GM19463 (cell line): Measurements from ENCODE around the gene CAPN7.

Experiments used
- ATAC-seq: cut with Tn5 transposase; IDR thresholded peaks from one replicate; pipeline ENCODE4 v1.9.1; 2021; ENCODE audit warnings: mild to moderate bottlenecking, moderate library complexity; ENCODE audit not compliant: unreplicated experiment

Gene CAPN7

DNA sequence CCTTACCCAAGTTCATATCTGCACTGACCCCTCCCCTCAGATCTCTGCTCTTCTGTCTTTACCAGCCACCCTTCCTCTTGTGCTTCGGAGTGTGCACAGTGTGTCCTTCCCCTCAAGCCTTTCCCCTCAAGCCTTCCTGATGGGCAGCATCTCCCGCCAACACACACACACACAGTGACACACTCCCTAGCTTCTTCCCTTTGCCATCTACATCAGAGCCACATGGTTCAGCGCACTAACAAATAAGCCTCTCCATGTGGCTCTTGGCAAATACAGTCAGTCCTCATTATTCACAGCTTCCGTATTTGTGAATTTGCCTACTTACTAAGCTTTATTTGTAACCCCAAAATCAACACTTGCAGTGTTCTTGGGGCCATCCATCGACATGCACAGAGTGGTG, 88.9 kb downstream of the CAPN7 start:
- ATAC-seq, result no peak

DNA sequence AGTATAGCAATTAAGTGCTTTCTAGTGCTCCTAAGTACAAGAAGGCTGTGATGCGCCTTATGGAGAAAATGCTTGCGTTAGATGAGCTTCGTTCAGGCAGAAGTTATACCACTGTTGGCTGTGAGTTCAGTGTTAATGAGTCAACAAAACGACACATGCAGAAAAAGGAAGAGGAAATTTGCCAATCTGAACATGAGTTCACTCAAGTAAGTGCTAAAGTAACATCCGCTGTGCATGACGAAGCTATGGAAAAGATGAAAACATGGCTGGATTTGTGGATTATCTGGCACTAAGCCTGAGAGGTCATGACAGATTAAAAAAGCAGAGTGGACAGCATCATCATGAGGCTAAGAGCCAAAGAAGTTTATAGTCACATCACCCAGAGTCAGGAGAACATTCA, 89.5 kb downstream of the CAPN7 start:
- ATAC-seq, result no peak

DNA sequence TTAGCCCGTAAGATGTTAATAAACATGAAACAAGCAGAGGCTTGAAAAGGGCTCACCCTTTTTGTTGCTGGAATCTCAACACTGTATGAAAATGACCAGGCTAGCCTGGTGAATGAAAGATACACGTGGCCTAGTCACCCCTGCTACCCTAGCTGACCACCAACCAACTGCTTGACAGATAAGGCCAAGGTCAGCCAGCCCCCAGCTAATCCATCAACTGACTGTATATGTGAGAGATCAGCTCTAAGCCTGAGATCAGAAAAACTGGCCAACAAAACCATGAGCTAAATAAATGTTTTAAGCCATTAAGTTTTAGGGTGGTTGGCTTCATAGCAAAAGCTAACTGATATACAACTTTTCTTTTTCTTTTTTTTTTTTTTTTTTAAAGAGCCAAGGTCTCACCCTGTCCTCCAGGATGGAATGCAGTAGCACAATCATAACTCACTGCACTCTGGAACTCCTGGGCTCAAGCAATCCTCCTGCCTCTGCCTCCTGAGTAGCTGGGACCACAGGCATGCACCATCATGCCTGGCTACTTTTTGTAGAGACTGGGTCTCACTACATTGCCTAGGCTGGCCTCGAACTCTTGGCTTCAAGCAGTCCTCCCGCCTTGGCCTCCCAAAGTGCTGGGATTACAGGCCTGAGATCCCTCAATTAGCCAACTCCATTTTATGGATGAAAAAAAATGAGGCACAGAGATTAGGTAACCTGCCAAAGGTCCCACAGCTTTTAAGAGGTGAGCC, 91.7 kb downstream of the CAPN7 start:
- no peak for ATAC-seq

DNA sequence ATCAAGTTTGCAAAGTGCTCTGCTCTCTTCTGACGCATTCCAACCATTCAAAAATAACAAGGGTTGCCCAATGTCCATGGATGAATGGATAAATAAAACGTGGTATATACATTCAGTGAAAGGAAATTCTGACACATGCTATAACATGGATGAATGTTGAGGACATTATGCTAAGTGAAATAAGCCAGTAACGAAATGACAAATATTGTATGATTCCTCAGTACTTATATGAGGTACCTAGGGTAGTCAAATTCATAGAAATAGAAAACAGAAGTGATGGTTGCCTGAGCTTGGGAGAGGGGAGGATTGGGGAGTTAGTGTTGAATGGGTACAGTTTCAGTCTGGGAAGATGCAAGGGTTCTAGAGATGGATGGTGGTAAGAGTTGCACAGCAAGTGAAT, 92.5 kb downstream of the CAPN7 start:
- ATAC-seq, result no peak

DNA sequence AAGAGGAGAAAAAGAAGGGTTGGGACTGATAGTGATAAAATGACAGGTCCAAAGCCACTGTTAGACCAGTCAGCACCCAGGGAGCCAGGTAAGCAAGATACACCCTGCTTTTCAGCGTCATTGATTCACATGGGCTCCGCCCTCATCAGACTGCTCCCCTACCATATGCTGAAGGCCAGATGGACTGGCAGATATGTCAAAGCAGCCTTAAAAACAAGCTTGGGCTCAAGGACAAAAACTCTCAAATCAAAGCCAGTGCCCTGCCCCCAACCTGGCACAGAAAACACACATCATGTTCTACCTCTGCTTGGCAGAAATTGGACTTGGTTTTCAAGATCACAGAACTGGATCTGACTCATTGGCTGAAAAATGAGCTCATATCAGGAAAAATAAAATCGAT, 93.0 kb downstream of the CAPN7 start:
- ATAC-seq, result no peak

DNA sequence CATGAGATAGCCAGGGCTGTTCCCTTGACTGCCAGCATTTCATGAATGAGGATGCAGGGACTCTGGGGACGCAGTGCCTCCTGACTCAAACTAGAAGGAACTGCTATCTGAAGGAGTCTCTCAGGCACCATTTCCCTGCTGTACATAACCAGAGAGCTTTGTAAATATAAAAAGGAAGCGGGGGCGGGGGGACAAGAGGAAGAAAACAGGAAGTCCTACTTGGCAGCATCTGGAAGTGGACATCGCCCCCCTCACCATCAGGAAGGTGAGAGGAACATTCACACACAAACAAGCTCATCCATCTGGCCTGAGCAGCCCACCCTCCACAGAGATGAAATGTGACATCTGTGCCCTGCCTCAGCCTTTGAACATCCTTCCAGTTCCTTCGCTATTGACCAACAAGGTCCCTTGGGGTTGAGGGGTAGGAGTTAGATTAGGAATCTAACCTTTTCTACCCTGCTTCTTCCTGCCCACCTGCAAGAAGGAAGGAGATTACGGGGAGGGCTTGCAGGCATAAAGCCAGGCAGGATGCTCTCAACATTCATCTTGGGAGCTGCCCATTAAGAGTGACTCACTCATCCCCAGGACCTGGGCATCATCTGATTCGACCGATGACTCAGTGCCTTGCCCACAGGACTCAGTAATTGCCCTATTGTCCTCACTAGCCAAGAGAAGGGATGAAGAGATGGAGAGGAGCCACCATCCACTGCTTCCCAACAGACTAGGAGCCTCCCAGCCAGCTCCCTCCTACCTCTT, 94.5 kb downstream of the CAPN7 start:
- ATAC-seq, result no peak

DNA sequence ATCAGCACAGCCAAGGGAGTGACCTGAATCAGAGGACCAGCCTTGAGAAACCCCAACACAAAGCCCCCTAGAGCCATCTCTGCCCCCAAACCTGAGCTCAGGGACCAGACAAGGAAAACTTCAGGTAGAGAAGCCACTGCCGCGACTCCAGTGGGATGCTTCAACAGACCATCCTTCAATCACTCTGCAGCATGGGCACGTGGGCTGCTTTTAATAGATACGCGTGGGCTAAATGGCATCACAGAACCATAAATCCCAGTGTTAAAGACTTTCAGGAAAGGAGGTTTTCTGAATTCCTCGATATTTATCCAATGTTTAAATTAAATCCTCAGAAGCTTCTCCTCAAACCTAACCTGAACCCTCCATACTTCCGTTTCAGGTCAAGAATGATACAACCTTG, 95.7 kb downstream of the CAPN7 start:
- ATAC-seq, result no peak
